Activated CD4-positive, CD25-positive, alpha-beta regulatory T cell (primary cell): Measurements from ENCODE around the gene NTNG2.

ENCODE experiments used
- DNase-seq, 4 experiments: peaks; one replicate each; lab custom pipeline; 2025; lab: John Stamatoyannopoulos, UW

Gene NTNG2

GRCh38 chr9:132147331-132147730 lies 14.5 kb upstream of the NTNG2 start:
- DNase-seq: no peak

DNA sequence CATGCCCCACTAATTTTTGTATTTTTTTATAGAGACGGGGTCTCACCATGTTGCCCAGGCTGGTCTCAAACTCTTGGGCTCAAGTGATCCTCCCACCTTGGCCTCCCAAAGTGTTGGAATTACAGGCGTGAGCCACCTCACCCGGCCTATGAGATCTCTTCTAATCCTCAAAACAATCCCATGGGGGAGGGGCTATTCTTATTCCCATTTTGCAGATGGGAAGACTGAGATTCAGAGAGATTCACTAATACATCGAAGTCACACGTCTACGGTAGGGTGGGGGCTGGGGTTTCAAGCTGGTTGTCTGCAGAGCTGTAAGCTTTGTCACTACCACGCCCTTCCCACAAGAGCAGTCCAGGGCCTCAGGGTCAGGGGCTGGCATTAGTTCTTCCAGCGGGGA lies 14.0 kb upstream of the NTNG2 start:
- no peak for DNase-seq

- no peak for DNase-seq
Observed at GRCh38 chr9:132150256-132150655, 11.6 kb upstream of the NTNG2 start.

DNA sequence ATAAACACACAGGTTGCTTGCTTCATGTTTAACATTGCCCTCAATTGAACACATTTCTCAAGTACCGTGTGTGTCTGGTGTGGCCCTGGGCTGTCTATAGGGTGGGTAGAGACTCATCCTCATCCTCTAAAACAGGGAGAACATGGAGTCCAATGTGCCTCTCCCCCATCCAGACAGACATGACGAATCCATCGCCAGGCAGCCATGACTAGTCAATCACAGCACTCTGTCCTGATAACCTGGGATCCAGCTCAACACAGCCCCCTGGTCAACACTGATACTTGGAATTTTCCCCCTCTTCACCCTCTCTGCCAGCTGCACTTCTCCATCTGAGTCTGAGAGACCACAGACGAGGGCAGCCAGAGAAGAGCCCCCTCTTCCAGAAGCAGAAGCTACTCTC lies 10.7 kb upstream of the NTNG2 start:
- no peak for DNase-seq

GRCh38 chr9:132152231-132152630 lies 9.6 kb upstream of the NTNG2 start:
- no peak for DNase-seq

- no peak for DNase-seq
Observed at GRCh38 chr9:132154863-132155567, 6.8 kb upstream of the NTNG2 start.

DNA sequence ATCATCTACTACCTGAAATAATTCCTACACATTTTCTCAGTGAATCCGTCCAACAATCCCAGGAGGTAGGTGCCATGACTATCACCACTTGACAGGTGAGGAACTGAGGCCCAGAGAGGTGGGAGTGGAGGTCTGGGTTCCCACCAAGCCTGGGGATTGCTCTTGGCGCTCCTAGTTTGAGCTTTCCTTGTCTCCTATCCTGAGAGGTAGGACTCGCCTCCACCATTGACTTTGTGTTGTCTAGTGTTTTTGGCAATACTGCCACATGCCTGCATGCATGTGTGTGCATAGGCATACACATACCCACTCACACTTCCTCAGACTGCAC lies 6.3 kb upstream of the NTNG2 start:
- DNase-seq: no peak

DNA sequence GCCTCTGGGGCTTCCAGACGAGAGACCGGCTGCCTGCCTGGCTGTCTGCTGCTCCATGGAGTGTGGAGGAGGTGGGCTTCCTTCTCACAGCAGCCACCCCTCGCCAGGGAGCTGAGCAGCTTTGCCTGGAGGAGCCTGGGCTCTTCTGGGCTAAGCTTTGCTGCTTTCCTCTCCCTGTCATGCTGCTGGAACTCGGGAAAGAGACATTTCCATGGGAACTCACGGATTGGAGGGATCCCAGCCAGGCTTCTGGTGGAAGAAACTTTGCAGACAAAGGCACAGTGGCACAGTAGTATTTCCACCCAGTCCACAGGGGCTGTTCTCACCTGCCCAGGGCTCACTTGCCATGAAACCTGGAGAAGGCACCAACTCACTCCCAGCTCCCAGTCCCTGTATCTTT lies 5.6 kb upstream of the NTNG2 start:
- no peak for DNase-seq

GRCh38 chr9:132157347-132158116 lies 4.3 kb upstream of the NTNG2 start:
- no peak for DNase-seq

DNA sequence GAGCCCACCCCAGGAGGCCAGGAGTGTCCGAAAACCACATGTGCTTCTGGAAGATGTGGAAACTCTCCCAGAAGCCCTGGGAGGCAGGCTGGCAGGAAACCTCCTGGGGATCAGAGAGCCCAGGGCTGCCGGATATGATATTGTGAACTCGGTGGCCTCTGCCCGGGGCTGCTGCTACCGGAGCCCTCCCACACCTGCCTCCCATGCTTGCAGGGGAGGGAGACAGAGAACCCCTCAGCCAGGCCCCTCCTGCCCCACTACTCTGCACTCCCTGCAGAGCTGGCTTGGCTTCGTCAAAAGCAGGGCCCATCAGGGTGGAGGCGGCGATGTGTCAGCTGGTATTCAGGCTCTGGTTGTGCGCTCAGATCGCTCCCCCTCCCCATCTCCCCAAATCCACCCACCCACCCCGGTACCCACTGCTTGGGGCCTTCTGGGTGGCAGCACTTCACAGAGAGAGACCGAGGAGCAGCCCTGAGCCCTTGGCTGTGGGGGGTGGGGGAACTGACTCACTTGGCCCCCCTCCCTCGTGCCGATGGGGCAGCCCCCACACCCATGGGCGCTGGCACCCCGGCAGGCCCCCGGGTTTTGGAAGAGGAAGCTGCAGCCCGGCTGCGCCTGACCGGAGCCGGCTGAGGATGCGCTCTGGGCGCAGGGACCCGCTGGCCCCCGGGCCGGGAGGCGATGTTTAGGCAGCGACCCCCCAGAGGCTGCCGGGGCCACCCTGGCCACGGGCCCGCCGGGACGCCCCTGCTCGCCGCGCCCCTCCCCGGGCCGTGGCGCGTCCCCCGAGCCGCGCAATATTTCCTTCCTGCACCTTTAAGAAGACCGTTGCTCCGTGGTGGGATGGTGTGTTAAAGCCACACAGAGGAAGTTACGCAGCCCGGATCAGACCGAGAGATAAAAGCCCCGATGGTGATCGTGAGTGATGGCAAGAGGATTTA lies 786 bp upstream of the NTNG2 start:
- peak in 2 of 4 experiments; percentile 19 to 21 for DNase-seq

DNA sequence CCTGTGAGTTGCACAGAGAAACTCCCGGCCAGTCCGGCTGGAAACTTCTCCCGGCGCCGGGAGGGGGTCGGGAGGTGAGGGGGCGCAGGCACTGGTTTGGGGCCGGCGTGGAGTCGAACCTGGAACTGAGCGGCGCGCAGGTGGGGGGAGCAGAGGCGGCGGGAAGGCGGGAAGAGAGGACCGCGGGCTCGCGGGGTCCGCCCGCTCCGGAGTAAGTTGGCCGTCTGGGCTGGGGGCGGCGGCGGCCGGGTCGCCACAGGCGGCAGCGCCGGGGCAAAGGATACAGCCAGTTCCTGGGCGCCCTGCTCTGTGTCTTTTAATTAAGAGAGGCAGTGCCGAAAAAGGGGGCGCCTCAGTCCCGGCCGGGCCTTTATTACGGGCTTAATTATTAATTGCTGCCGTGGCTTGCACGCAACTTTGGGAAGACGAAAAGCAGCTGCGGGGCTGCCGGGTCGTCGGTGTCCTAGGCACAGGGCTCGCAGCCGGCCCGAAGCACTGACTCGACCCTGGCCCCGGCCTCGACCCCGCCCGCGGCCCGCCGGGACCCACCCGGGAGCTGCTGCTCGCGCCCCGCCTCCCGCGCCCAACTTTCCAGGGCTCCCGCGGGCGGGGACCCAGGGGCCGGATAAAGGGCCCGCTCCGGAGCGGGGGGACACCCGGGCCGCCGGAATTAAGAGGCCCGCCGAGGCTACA lies 1.1 kb downstream of the NTNG2 start:
- DNase-seq: no peak

DNA sequence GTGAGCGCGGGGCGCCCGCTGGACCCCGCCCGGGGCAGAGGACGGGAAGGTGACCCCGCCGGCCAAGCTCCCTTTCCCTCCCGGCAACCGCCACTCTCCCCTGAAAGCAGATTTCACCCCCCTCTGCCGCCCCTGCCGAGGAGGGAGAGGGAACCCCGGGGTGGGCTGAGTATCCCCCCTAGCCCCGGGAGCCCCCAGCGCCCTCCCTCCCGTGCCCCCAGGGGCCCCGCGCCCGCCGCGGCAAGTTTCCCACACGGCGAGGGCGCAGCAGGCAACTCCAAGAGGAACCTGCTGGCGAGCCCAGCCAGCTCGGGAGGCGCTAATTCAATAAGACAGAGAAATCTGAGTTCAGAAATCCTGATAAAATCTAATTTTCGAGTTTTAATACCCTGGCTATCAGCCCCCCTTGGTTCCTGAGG lies 1.6 kb downstream of the NTNG2 start:
- DNase-seq: no peak

DNA sequence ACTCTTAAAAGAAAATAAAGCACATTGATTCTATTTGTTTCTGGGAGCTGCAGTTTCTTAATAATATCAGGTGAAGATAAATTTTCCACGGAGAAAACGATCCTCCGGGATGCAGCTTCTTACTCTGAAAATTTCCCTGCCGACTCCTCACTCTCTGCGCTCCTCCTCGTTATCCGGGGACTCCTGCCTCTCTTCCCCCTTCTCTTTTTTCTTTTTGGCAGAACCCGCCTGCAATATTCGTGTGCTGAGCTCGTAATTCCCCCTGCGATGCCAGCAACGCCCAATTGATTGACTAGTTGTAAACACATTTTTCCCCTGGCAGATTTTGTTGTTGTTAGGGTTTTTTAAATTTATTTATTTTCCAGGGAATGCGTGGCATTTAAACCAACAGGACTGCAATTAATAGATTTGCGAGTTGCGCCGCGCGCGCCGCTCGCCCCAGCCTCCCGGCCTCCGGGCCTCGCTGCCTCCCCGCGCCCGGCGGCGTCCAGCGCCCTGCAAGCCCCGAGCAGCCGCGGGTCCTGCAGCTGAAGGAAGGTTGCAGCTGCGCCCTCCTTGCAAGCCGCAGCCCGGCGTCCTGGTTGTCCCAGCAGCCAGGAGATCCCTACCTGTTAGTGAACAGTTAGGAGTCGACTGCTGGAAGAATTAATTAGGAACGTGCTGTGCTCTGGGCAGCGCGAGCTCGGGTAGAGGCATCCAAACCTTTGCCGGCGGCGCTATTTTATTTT lies 2.2 kb downstream of the NTNG2 start:
- no peak for DNase-seq

- DNase-seq: no peak
Observed at GRCh38 chr9:132164604-132165362, 2.9 kb downstream of the NTNG2 start.

DNA sequence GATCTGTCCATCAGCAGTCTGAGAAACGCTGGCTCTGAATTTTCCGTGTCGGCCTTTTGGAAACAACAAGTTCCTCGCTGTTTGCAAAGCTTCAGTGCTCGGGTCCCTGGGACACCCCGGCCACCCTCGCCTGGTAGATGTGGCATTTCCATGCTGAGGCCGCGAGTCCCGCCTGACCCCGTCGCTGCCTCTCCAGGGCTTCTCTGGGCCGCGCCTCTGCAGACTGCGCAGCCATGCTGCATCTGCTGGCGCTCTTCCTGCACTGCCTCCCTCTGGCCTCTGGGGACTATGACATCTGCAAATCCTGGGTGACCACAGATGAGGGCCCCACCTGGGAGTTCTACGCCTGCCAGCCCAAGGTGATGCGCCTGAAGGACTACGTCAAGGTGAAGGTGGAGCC lies 4.7 kb downstream of the NTNG2 start:
- DNase-seq: no peak

DNA sequence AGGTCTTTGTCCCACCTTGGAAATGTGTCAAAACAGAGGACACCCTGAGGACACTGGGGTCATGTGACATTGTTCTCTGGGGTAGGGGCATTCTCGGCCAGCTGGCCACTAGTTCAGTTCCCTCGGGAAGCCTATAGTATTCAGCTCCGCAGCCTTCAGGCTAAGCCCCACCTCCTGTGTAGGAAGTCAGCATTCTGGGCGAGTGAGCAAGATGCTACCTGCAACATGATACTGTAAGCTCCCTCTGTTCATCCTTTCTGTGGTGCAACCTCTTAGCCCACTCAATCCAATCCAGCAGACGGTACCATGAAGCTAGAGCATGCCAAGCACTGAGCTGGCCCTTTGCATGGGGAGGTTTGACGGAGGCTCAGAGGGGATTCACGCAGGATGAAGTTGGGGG lies 5.3 kb downstream of the NTNG2 start:
- DNase-seq: no peak

- DNase-seq: no peak
Observed at GRCh38 chr9:132168347-132168746, 6.5 kb downstream of the NTNG2 start.

- no peak for DNase-seq
Observed at GRCh38 chr9:132168851-132169250, 7.0 kb downstream of the NTNG2 start.

DNA sequence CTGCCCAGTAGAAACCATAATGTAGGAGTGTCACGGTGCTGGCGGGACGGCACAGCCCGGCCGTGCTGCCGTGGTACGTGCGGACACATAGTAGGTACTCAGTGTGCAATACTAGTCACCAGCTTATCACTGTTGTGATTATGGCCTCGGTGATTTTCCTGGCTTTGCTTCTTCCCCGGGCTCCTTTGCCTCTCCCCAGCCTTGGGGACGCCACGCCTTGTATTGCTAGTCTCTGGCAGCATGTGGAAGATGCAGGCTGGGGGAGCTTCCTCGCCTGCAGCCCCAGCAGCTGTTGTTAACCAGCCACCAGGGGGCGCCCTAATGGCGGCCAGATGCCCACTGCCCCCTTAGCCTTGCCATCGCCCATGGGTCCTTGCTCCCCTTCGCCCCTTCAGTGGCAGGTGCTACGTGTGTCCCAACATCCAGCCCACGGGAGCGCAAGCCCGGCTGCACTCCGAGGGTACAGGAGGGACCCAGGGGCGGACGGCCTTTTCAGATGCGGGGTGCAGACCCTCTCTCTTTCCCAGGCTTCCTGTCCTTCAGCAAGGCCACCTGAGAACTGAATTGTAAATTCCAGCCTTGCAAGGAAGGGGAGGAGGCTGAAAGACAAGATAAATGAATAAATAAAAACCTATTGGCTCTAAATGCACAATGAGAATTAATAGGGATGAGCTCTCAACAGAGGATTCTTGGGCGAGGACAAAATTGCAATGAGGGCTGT lies 8.0 kb downstream of the NTNG2 start:
- peak; percentile 20 to 41 (median 33) for DNase-seq

GRCh38 chr9:132171702-132172101 lies 9.8 kb downstream of the NTNG2 start:
- DNase-seq: no peak
